ENCODE results near the gene GSTM2. TPM values are rescaled to one million over a fixed set of nuclear protein-coding genes. Genes with fewer than 3 reads are reported as not detected.

Gene GSTM2
- total and polyA plus RNA-seq, 2 experiments from 2014 or later = 78.5 to 117 TPM

GRCh38 chr1:109632671-109633346 lies 35.0 kb upstream of the GSTM2 start:
- no peak for TF ChIP-seq CTCF (IDR thresholded peaks at IDR 0.05; ENCODE audit: low read depth, low read length)
- H3K4me3 ChIP-seq = no peak overlapping the region
- H3K9me3 ChIP-seq (ENCODE audit: low read depth) = no peaks in the 10 kb centered on the region
- no peaks in the 10 kb centered on the region for H3K27me3 ChIP-seq
- H3K4me1 ChIP-seq (ENCODE audit: low read depth) = peaks cover 8% of the 10 kb centered on the region
- peaks cover 11% of the 10 kb centered on the region for H3K36me3 ChIP-seq
- DNase-seq (ENCODE audit: low read depth in 1 of 2, low spot score in 1 of 2) = no peak
- no peak overlapping the region for H3K27ac ChIP-seq

DNA sequence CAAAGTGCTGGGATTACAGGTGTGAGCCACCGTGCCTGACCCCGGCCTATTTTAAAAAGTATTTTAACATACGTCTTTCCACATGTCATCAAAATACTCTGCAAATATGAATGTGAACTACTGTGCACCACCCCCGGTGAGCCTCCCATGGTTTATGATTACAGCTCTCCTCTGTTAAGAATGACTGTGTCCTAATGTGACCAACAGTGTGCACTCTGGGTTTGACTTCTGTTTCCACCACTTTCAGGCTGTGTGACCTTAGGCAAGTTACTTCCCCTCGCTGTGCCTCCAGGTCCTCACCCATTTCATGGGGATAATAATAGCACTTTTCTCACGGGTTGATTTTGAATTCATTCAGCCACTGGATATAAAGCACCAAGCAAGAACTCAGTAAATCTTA lies 33.6 kb upstream of the GSTM2 start:
- H3K4me1 ChIP-seq (ENCODE audit: low read depth) = peaks cover 8% of the 10 kb centered on the region
- no peak for TF ChIP-seq CTCF (IDR thresholded peaks at IDR 0.05; ENCODE audit: low read depth, low read length)
- H3K36me3 ChIP-seq = peaks cover 10% of the 10 kb centered on the region
- no peaks in the 10 kb centered on the region for H3K9me3 ChIP-seq (ENCODE audit: low read depth)
- no peak overlapping the region for H3K27ac ChIP-seq
- no peaks in the 10 kb centered on the region for H3K27me3 ChIP-seq
- DNase-seq (ENCODE audit: low read depth in 1 of 2, low spot score in 1 of 2) = no peak
- no peak overlapping the region for H3K4me3 ChIP-seq

DNA sequence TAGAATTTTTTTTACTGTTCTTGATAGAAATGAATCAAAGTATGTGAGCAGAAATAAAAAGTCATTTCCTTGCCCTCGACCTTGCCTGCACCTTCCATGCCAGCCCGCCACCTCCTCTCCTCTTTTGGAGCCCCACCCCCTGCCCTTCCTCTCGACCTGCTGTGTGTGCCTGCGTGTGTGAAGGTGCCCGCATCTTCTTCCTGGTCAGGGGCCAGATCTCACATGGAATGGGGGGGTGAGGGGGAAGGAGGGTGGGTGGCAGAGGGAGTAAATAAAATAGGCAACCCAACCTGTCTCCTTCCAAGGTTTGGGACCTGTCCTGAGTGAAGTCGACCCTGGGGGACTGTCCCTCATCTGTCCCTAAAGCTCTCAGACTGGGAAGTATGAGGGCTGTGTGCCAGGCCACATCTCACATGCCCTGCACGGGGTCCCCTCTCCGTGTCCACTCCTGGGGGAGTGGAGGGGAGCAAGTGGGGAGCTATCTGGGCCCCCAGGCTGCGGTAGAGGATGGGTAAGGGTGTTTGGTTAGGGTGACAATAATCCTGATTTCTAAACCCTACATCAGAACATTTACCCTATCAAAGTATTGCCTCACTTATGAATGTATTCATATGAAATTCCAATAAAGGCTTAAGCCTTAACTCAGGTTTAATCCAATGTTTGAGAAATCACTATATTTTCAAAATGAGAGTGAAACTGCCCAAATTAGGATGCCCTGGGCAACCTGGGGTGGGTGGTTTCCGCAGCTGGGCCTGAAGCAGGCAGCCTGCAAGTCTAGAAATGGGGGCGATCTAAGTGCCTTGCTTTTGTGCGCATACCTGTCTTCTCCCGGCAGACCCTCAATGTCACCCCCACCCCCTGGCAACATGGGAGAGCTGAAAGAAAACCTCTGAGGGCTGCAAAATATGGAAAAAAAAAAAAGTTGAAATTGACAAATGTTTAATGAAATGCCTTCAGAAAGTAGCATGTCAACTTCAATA lies 32.8 kb upstream of the GSTM2 start:
- Histone ChIP-seq H3K4me1 (ENCODE audit: low read depth) (peaks cover 8% of the 10 kb centered on the region), H3K9me3 (ENCODE audit: low read depth) (no peaks in the 10 kb centered on the region), H3K4me3 (no peak overlapping the region), H3K27me3 (no peaks in the 10 kb centered on the region), H3K36me3 (peaks cover 5% of the 10 kb centered on the region), H3K27ac (no peak overlapping the region)
- TF ChIP-seq CTCF (IDR thresholded peaks at IDR 0.05; ENCODE audit: low read depth, low read length) = no peak
- no peak for DNase-seq (ENCODE audit: low read depth in 1 of 2, low spot score in 1 of 2)

GRCh38 chr1:109635862-109636200 lies 32.0 kb upstream of the GSTM2 start:
- no peak for TF ChIP-seq CTCF (IDR thresholded peaks at IDR 0.05; ENCODE audit: low read depth, low read length)
- no peak for DNase-seq (ENCODE audit: low read depth in 1 of 2, low spot score in 1 of 2)

GRCh38 chr1:109636201-109636952 lies 31.5 kb upstream of the GSTM2 start:
- Histone ChIP-seq H3K4me1 (ENCODE audit: low read depth) (peaks cover 8% of the 10 kb centered on the region), H3K27me3 (peaks cover 2% of the 10 kb centered on the region), H3K9me3 (ENCODE audit: low read depth) (no peaks in the 10 kb centered on the region), H3K27ac (no peak overlapping the region), H3K4me3 (no peak overlapping the region), H3K36me3 (no peaks in the 10 kb centered on the region)
- no peak for TF ChIP-seq CTCF (IDR thresholded peaks at IDR 0.05; ENCODE audit: low read depth, low read length)
- peak in 1 of 2 donors; percentile 70 for DNase-seq (ENCODE audit: low read depth in 1 of 2, low spot score in 1 of 2)

More at GRCh38 chr1:109635862-109636200, 32.0 kb upstream of the GSTM2 start:
- H3K4me3 ChIP-seq = no peak overlapping the region
- no peak overlapping the region for H3K27ac ChIP-seq
- peaks cover 8% of the 10 kb centered on the region for H3K4me1 ChIP-seq (ENCODE audit: low read depth)
- no peaks in the 10 kb centered on the region for H3K9me3 ChIP-seq (ENCODE audit: low read depth)
- H3K36me3 ChIP-seq = peaks cover 5% of the 10 kb centered on the region
- H3K27me3 ChIP-seq = no peaks in the 10 kb centered on the region
